Hepatic stellate cell (primary cell): Measurements from ENCODE around the gene TPRG1L.
"Not testable (repeated sequence)": the region's sequence is repeated elsewhere in the genome, so short reads cannot be mapped to it uniquely, and the experiment has no call there.

Experiments used
- DNase-seq: peaks from one replicate; pipeline ENCODE4 v3.0.0; 2011; ENCODE audit warnings: low spot score

TPRG1L gene

DNA sequence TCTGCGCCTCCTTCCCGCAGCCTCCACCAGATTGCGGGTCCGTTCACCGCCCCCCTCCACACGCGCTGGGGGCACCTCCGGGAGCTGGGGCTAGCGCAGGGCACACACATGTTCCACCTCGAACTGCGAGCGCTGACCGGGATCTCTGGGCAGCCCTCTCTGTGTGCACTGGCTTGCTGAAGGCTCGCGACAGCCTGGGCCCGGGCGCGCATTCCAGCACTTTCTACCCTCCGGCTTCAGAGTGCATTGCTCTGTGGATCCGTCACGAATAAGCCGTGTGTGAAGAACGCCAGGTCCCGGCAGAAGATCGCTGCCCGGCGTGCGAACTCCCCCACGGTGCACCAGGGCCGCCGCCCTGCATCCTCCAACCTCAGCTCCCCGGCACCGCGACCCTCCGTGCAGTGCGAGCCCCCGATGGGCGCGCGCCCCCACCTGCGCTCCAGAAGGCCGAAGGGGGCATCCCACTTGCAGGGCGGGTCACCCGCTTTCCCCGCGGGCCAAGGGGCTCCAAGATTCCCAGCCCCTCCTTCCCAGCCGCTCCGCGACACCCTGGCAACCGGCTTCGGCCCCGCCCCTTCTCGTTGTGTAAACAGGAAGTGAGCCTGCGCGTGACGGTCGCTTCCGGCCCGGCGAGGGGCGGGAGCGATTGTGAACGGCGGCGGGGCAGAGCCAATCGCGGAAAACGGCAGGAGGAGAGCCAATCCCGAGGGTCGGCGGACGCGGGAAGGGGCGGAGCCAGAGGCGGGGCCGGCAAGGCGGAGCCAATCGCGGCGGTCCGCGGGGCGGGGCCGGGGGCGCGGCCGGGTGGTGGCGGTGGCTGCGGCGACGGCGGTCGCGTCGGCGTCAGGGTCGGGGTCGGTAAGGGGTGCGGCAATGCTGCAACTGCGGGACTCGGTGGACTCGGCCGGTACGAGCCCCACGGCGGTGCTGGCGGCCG, at the start of gene TPRG1L:
TSS of gene TPRG1L (plus strand) at position 816 of the 937 bp plus-strand sequence. CDS start at position 874, 58 bp downstream.
- peak; percentile 100 for DNase-seq

DNA sequence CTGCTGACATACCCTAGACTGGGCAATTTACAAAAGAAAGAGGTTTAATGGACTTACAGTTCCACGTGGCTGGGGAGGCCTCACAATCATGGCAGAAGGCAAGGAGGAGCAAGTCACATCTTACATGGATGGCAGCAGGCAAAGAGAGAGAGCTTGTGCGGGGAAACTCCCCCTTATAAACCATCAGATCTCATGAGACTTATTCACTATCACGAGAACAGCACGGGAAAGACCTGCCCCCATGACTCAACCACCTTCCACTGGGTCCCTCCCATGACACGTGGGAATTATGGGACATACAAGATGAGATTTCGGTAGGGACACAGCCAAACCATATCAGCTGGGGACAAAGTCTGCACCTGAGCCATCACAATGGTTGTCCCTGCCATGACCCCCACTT, 49.3 kb upstream of the TPRG1L start:
- DNase-seq, result not testable (repeated sequence)

GRCh38 chr1:3575993-3576392, 48.8 kb upstream of the TPRG1L start:
- DNase-seq, result no peak

DNA sequence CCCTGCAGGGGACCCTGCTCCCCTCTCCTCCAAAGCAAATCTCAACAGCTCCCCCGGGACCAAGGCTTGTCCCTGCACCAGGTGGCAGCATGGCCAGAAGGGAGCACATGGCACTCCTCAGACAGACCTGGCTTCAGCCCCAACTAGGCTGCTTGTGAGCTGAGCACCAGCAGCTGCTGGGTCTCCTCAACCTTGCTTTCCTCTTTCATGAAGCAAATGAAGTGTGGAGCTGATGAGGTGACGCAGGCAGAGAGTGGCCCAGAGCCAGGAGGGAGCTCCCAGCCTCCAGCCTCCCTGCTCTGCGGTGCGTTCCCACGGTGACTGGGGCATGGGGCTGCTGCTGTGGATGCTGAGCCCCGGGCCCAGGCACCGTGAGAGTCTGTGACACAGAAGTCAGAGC, 47.5 kb upstream of the TPRG1L start:
- DNase-seq, result no peak

DNA sequence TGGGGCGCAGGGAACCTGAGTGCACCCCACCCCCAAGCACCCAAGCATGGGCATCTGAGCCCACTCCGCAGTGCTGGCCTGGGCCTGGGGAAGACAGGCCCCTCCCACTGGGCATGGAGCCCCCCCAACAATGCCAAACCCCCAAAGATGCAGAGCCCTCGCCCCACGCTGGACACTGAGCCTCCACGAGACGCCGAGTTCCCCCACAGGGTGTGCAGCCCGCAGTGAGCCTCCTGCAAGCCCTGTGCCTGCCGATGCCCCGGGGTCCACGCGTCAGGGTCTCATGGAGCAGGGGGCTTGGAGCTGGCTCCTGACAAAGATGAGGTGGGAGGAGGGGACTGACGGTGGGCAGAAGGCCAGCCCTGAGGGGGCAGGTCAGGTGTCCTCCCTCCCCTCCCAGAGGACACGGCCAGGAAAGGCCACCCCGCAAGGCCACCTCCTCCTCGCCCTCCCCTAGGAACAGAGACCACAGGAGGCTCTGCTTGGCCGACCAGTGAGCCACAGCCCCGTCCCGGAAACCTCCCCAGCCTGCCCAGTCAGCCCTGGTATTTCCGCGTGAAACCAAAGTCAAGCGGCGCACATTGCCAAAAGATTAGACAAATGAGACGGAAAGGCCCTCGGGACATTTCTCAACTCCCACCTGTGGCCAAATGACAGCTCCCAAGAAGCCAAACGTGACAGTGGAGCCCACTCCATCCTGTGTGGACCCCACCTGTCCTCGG, 46.9 kb upstream of the TPRG1L start:
- DNase-seq, result no peak

DNA sequence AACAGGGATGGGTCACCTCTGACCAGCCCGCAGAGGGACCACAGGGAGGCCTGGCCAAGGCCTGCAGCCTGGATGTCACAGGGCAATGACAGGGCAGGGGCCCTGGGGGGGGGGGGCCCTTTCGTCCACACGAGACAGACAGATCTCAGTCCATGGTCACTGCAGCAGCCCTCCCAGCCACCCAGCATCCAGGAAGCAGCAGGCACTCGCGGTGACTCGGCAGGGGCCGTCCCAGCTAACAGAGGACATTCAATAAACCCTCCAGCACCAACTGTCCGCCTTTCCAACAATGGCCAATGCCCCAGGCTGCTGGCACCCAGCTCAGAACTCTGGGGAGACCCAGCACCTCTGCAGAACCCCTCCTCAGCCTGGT, 46.4 kb upstream of the TPRG1L start:
- DNase-seq, result no peak

GRCh38 chr1:3578906-3579305, 45.9 kb upstream of the TPRG1L start:
- no peak for DNase-seq

GRCh38 chr1:3579626-3580025, 45.2 kb upstream of the TPRG1L start:
- DNase-seq, result no peak

- DNase-seq, result no peak
Observed at GRCh38 chr1:3580231-3580630, 44.6 kb upstream of the TPRG1L start.

- DNase-seq, result no peak
Observed at GRCh38 chr1:3581296-3582036, 43.3 kb upstream of the TPRG1L start.

DNA sequence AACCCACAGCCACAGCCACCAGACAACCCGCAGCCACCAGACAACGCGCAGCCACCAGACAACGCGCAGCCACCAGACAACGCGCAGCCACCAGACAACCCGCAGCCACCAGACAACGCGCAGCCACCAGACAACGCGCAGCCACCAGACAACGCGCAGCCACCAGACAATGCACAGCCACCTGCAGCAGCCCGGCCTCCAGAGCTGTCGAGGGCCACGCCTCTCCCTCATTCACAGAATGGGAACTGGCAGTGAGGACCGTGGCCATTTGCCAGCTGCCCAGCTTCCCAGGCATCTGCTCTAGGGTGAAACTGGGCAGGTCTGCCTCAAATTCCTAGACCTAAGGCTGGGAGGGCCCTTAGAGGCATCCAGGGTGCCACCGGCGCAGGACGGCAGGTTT, 41.1 kb upstream of the TPRG1L start:
- not testable (repeated sequence) for DNase-seq

DNA sequence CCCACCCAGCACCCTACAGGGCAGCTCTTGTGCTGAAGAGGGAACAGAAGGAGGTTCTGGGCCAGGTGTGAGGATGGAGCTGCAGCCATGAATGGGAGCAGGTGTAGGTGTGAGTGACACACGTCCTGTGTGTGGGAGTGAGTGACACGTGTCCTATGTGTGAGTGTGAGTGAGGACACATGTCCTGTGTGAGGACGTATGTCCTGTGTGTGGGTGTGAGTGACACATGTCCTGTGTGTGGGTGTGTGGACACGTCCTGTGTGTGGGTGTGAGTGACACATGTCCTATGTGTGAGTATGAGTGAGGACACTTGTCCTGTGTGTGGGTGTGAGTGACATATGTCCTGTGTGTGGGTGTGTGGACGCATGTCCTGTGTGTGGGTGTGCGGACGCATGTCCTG, 39.9 kb upstream of the TPRG1L start:
- DNase-seq, result no peak

- DNase-seq, result not testable (repeated sequence)
Observed at GRCh38 chr1:3585353-3585868, 39.4 kb upstream of the TPRG1L start.

DNA sequence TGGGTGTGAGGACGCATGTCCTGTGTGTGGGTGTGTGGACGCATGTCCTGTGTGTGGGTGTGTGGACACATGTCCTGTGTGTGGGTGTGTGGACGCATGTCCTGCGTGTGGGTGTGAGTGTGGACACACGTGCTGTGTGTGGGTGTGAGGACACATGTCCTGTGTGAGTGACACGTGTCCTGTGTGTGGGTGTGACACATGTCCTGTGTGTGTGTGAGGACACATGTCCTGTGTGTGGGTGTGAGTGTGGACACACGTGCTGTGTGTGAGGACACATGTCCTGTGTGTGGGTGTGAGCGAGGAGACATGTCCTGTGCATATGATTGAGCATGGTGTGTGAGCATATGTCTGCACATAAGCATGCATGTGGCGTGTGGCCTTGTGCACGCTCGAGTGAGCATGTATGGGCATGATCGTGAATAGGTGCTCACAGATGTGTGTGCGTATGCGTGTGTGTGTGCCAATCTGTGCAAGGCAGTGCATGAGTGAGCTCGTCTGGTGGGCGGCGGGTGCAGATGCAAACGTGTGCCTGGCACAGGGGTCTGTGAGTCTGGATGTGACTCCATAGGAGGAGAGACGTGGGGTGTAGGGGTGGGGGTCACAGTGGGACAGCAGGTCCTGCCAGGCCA, 38.8 kb upstream of the TPRG1L start:
- no peak for DNase-seq

DNA sequence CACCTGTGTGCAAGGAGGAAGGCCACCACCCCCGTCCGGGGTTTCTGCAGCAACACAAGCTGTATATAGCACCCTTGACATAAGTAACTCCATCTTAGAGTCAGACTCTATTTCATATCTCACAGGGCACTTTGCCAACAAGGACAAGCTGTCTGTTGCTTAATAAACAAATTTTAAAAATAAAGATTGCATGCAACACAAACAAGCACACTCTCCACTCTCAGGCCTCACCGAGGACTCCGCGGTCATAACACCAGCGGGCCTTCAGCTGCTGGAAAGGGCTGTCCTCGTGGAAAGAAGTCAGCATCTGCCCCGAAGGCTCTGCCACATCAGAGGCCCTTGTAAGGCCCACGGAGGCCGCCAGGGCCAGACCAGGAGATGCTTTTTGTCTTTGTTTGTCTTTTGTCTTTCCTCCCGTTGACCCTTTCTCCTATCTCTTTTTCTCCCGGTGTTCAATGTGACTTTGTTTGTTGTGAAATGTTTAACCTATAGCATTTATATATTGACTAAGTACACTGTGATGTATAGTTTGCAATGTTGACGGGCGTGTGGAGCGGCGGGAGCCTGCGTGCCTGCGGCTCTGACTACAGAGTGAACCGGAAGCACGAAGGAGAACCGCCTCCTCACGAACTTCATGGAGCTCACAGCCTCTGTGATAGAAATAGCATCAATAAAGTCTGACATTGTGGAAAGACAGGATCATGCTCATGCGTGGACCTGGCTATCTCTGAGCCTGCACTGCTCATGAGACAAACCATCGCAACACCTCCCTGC, 37.6 kb upstream of the TPRG1L start:
- peak; percentile 69 for DNase-seq

DNA sequence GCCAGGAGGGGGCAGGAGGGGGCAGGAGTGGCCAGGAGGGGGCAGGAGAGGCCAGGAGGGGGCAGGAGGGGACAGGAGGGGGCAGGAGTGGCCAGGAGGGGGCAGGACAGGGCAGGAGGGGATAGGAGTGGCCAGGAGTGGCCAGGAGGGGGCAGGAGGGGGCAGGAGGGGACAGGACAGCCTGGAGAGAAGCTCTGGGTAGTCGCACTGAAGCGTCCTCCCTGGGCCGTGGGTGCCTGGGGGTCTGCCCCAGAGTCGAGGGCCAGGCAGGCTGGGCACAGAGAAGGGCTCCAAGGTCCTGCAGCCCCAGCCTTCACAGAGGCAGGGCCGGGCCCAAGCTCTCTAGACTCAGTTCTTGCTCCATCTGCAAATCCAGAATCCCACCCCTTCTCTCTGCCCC, 36.4 kb upstream of the TPRG1L start:
- DNase-seq, result no peak

DNA sequence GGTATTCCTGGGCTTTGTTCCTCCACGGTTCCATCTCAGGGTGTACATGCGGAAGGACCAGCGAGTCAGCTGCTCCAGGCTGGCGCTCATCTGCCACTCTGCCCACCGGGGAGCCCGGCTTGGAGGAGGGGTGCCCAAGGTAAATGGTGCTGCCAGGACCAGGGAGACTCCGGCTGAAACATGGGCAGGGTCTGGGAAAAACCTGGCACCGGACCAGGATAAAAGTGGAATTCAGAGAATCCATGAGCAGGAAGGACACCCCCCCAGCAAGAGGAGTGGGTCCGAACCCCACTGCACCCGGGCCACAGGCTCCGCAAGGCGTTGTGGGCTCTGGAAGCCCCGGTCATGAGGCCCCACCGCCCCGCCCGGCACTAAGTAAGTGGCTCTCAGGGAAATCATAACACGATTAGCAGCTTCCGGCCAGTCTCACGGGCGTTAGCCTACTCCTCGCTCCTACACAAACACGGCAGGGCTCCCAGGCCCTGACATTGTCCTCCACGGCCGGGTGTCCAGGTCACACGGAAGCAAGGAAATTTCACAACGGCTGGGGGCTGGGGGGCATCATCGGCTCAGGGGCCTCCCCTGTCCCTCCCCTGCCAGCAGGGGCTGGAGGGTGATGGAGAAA, 34.6 kb upstream of the TPRG1L start:
- no peak for DNase-seq

- no peak for DNase-seq
Observed at GRCh38 chr1:3590951-3591865, 33.6 kb upstream of the TPRG1L start.

- no peak for DNase-seq
Observed at GRCh38 chr1:3593334-3593733, 31.5 kb upstream of the TPRG1L start.
